A673 (cell line): ENCODE measurements around the gene DLD.

Source experiments
- CTCF ChIP-seq: fragments of 300-800, 200-600 bp; sonication (generic); conservative IDR thresholded peaks from 2 replicates; pipeline ENCODE4 v1.5.1; 2017; ENCODE audit warnings: low read depth, mild to moderate bottlenecking, antibody characterized with exemption, low read length, moderate library complexity, mixed read lengths
- EZH2 ChIP-seq: fragments of 200-600 bp; sonication (generic); IDR thresholded peaks from 2 replicates; pipeline ENCODE4 v1.6.1; 2017; ENCODE audit warnings: borderline replicate concordance, low read depth, mild to moderate bottlenecking, mixed read lengths, antibody characterized with exemption, low read length; ENCODE audit not compliant: poor library complexity, severe bottlenecking

DNA sequence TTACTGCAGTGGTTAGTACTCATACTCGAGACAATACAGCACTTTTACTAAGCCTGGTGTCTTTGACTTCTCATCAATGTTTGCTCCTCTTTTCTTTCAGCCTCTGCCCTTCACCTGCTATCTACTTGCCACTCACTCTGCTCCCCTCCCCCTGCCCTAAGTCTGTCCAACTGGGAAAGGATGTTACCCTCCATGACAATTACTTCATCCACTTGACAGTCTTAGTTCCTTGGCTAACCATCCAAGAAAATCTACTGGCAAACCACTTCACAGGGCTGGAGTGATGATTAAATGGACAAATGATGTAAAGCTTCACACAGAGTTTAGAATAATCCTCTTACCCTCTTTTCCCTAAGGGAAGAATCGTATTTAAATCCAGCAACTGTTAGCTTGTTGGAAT is 8.2 kb upstream of the DLD start:
- TF ChIP-seq CTCF, result no peak
- TF ChIP-seq EZH2, result no peak
